ENCODE data around the gene RNFT2.

GRCh38 chr12:116807546-116807945, 69.4 kb downstream of the RNFT2 start:
- TF ChIP-seq CTCF (IDR thresholded peaks at IDR 0.05) (no peak), REST (IDR thresholded peaks at IDR 0.05; ENCODE audit: insufficient read depth in 1 of 2, low read depth in 2 of 2, low read length in 1 of 2) (no peak), POLR2AphosphoS5 (IDR thresholded peaks at IDR 0.05; ENCODE audit: low read depth, low read length) (no peak)

Measured in Panc1 (cell line).